Suprapubic skin (tissue), 4 donors: Measurements from ENCODE around the gene ZSCAN1. TPM values are rescaled to one million over a fixed set of nuclear protein-coding genes. Genes with fewer than 3 reads are reported as not detected.
A peak's percentile ranks its signal among the peaks of the same experiment; 100 is the strongest.

Experiments used
- DNase-seq, 2 donors: peaks; one replicate each; pipeline ENCODE4 v3.0.0-alpha.2; 2019; ENCODE audit warnings: low spot score in 2 of 2
- H3K27ac ChIP-seq: fragments of 200-600 bp; sonication (generic); one replicate; pipeline ENCODE4 v1.5.1; 2019
- H3K27me3 ChIP-seq: fragments of 200-600 bp; sonication (generic); one replicate; pipeline ENCODE4 v1.5.1; 2019
- H3K36me3 ChIP-seq: fragments of 200-600 bp; sonication (generic); one replicate; pipeline ENCODE4 v1.5.1; 2019
- H3K4me1 ChIP-seq: fragments of 200-600 bp; sonication (generic); one replicate; pipeline ENCODE4 v1.5.1; 2019
- H3K4me3 ChIP-seq: fragments of 200-600 bp; sonication (generic); one replicate; pipeline ENCODE4 v1.5.1; 2019; ENCODE audit warnings: mild to moderate bottlenecking
- H3K9me3 ChIP-seq: fragments of 200-600 bp; sonication (generic); one replicate; pipeline ENCODE4 v1.5.1; 2019
- CTCF ChIP-seq, 2 donors: fragments of 200-600 bp in 1 of 2; fragments of 450-650 bp in 1 of 2; sonication (generic) in 1 of 2; IDR thresholded peaks; one replicate each; pipeline ENCODE4 v1.5.1; 2016 to 2019; ENCODE audit warnings: antibody characterized with exemption in 2 of 2, mild to moderate bottlenecking in 1 of 2, moderate library complexity in 1 of 2
- EP300 ChIP-seq: sonication (generic); formaldehyde crosslinking; IDR thresholded peaks from one replicate; pipeline ENCODE4 v1.6.1; 2017; ENCODE audit warnings: antibody characterized with exemption
- POLR2A ChIP-seq, 2 donors: fragments of 450-650 bp; IDR thresholded peaks; one replicate each; pipeline ENCODE4 v1.6.1; 2017; ENCODE audit warnings: antibody characterized with exemption in 2 of 2, mild to moderate bottlenecking in 2 of 2, moderate library complexity in 2 of 2
- POLR2AphosphoS5 ChIP-seq, 3 donors: sonication (generic); formaldehyde crosslinking; IDR thresholded peaks; one replicate each; pipeline ENCODE4 v1.6.1; 2017; ENCODE audit warnings: antibody characterized with exemption in 3 of 3
- WGBS: methylation state at CpG from one replicate; pipeline ENCODE4 v1.1.5; 2018; 5-methylcytosine and 5-hydroxymethylcytosine counted together
- total RNA-seq, 4 donors: library from RNA; depleted of rRNA; stranded (reverse); fragments of >200 nt; gene quantifications; one replicate each; pipeline ENCODE4 v1.1.0, GENCODE V29; 2016

Gene ZSCAN1
- total RNA-seq, 4 donors from 2014 or later, result not detected

GRCh38 chr19:58097349-58097748 lies 63.5 kb downstream of the ZSCAN1 start:
- Histone ChIP-seq H3K36me3 (no peaks in the 10 kb centered on the region), H3K9me3 (peaks cover 11% of the 10 kb centered on the region), H3K27me3 (no peaks in the 10 kb centered on the region), H3K4me3 (peak overlapping the region; percentile 83), H3K4me1 (peaks cover 15% of the 10 kb centered on the region), H3K27ac (no peak overlapping the region)
- 37% methylated on average over 8 of the region's 8 CpGs for WGBS
- TF ChIP-seq EP300 (no peak), CTCF (IDR thresholded peaks at IDR 0.05) (no peak), POLR2AphosphoS5 (IDR thresholded peaks at IDR 0.05) (no peak), POLR2A (IDR thresholded peaks at IDR 0.05) (no peak)
- DNase-seq, result no peak

- H3K9me3 ChIP-seq, result peaks cover 7% of the 10 kb centered on the region
- 1% methylated on average over 40 of the region's 67 CpGs for WGBS
- H3K27ac ChIP-seq, result peak within 1 kb of the TSS; percentile 94
- DNase-seq, result peak; percentile 98 to 99
- peaks cover 15% of the 10 kb centered on the region for H3K4me1 ChIP-seq
- H3K27me3 ChIP-seq, result no peaks in the 10 kb centered on the region
- peak within 1 kb of the TSS; percentile 83 for H3K4me3 ChIP-seq
- TF ChIP-seq CTCF (IDR thresholded peaks at IDR 0.05), result no peak
- TF ChIP-seq EP300, result no peak
- TF ChIP-seq POLR2AphosphoS5 (IDR thresholded peaks at IDR 0.05), result peak; percentile 7 to 91 (median 16)
- TF ChIP-seq POLR2A (IDR thresholded peaks at IDR 0.05), result peak; percentile 36 to 77
- H3K36me3 ChIP-seq, result no peaks in the 10 kb centered on the region
These were observed 64.2 kb downstream of the ZSCAN1 start, which contains the start of gene ZSCAN18 for GRCh38 chr19:58097781-58098681. Gene ZSCAN18, minus strand, starts transcription at chr19:58098231. Its CDS starts 7,964 bp downstream, at chr19:58090267.

- Histone ChIP-seq H3K4me3 (peak overlapping the region; percentile 83), H3K36me3 (no peaks in the 10 kb centered on the region), H3K27me3 (no peaks in the 10 kb centered on the region), H3K9me3 (peaks cover 4% of the 10 kb centered on the region), H3K4me1 (peaks cover 15% of the 10 kb centered on the region), H3K27ac (peak overlapping the region; percentile 94)
- WGBS, result 14% methylated on average over 2 of the region's 2 CpGs
- no peak for TF ChIP-seq EP300
- TF ChIP-seq POLR2AphosphoS5 (IDR thresholded peaks at IDR 0.05), result no peak
- no peak for TF ChIP-seq CTCF (IDR thresholded peaks at IDR 0.05)
- no peak for TF ChIP-seq POLR2A (IDR thresholded peaks at IDR 0.05)
- DNase-seq, result no peak
These were observed 64.8 kb downstream of the ZSCAN1 start for GRCh38 chr19:58098682-58098998.

Other genes with a start within 250 kb of the ZSCAN1 start
- gene ZNF552, start 219.1 kb upstream of the ZSCAN1 start, total RNA-seq, result 10 to 100 TPM in 1 of 4 donors, 1 to 10 TPM in 3; 5.6 to 11.5 (median 8.3) TPM
- gene ZNF587B, start 203.7 kb upstream of the ZSCAN1 start, total RNA-seq, result 10 to 100 TPM; 15.0 to 28.6 (median 19.6) TPM
- 10 to 100 TPM; 16.4 to 43.2 (median 20.0) TPM for gene ZNF587, start 184.2 kb upstream of the ZSCAN1 start, total RNA-seq
- gene ZNF814, start 145.0 kb upstream of the ZSCAN1 start, total RNA-seq, result 10 to 100 TPM in 3 of 4 donors, 1 to 10 TPM in 1; 9.1 to 36.6 (median 18.3) TPM
- 10 to 100 TPM in 2 of 4 donors, 1 to 10 TPM in 2; 8.0 to 18.5 (median 10.8) TPM for gene ZNF417, start 117.4 kb upstream of the ZSCAN1 start, total RNA-seq
- gene ZNF418, start 98.6 kb upstream of the ZSCAN1 start, total RNA-seq, result 10 to 100 TPM in 1 of 4 donors, 1 to 10 TPM in 3; 1.2 to 33.4 (median 4.5) TPM
- 10 to 100 TPM; 10.5 to 15.4 (median 12.7) TPM for gene ZNF256, start 86.3 kb upstream of the ZSCAN1 start, total RNA-seq
- 1 to 10 TPM in 1 of 4 donors, under 1 TPM in 2, not detected in 1; 0.62 to 1.0 (median 0.83) TPM for gene C19orf18, start 59.5 kb upstream of the ZSCAN1 start, total RNA-seq
- 10 to 100 TPM in 3 of 4 donors, 1 to 10 TPM in 1; 4.0 to 21.9 (median 14.3) TPM for gene ZNF606, start 31.2 kb upstream of the ZSCAN1 start, total RNA-seq
- 10 to 100 TPM in 2 of 4 donors, 1 to 10 TPM in 2; 4.6 to 12.4 (median 7.7) TPM for gene ZNF135, start 25.3 kb downstream of the ZSCAN1 start, total RNA-seq
- 10 to 100 TPM; 33.0 to 52.8 (median 48.9) TPM for gene ZSCAN18, start 64.2 kb downstream of the ZSCAN1 start, total RNA-seq
- gene ZNF329, start 116.8 kb downstream of the ZSCAN1 start, total RNA-seq, result 10 to 100 TPM in 1 of 4 donors, 1 to 10 TPM in 3; 6.5 to 11.6 (median 9.9) TPM
- gene ZNF274, start 149.0 kb downstream of the ZSCAN1 start, total RNA-seq, result 10 to 100 TPM; 26.8 to 70.2 (median 36.5) TPM
- 10 to 100 TPM; 44.4 to 55.4 (median 48.9) TPM for gene ZNF544, start 194.9 kb downstream of the ZSCAN1 start, total RNA-seq
- gene ZNF8, start 244.9 kb downstream of the ZSCAN1 start, total RNA-seq, result 10 to 100 TPM in 1 of 4 donors, 1 to 10 TPM in 3; 8.3 to 15.6 (median 8.7) TPM